K562 (cell line): ENCODE measurements around the gene LEAP2. TPM values are rescaled to one million over a fixed set of nuclear protein-coding genes. Genes with fewer than 3 reads are reported as not detected.

Source experiments
- ARID2 ChIP-seq: fragments of 450-650 bp; IDR thresholded peaks from 2 replicates; pipeline ENCODE4 v1.6.1; 2017; ENCODE audit warnings: antibody characterized with exemption, mild to moderate bottlenecking
- EP300 ChIP-seq: IDR thresholded peaks from 2 replicates; pipeline ENCODE4 v1.6.1; 2012; ENCODE audit warnings: low read length, improper control_type of control experiment
- EP400 ChIP-seq: fragments of 450-650 bp; IDR thresholded peaks from 2 replicates; pipeline ENCODE4 v1.6.1; 2017; ENCODE audit warnings: antibody characterized with exemption, mild to moderate bottlenecking, moderate library complexity
- FOXP1 ChIP-seq: sonication (generic); formaldehyde crosslinking; IDR thresholded peaks from 2 replicates; pipeline ENCODE4 v1.8.0; 2022; ENCODE audit warnings: mild to moderate bottlenecking, missing genetic modification reagents
- MYBL2 ChIP-seq, 2 experiments: fragments of 450-650 bp in 1 of 2; sonication (generic) in 1 of 2; formaldehyde crosslinking in 1 of 2; IDR thresholded peaks; 2 replicates each; pipeline versions ENCODE4 v1.6.1 to v1.8.1; 2017 to 2022; ENCODE audit warnings: borderline replicate concordance in 1 of 2, inconsistent platforms in 1 of 2, low read depth in 1 of 2, mild to moderate bottlenecking in 1 of 2, missing genetic modification reagents in 1 of 2, moderate library complexity in 1 of 2
- POLR2AphosphoS2 ChIP-seq: IDR thresholded peaks from 2 replicates; pipeline ENCODE4 v1.6.1; 2012; ENCODE audit warnings: low read length, improper control_type of control experiment
- TCF3 ChIP-seq: sonication (generic); formaldehyde crosslinking; IDR thresholded peaks from 2 replicates; pipeline ENCODE4 v1.4.0; 2020; ENCODE audit warnings: mild to moderate bottlenecking, missing genetic modification reagents
- ZNF584 ChIP-seq: fragments of 200-800 bp; sonication (Bioruptor generic); IDR thresholded peaks from 2 replicates; pipeline ENCODE4 v1.6.1; 2016; ENCODE audit warnings: low read depth, mild to moderate bottlenecking, missing genetic modification characterization, missing compliant biosample characterization
- ZNF77 ChIP-seq: fragments of 250-450 bp; sonication (Bioruptor Pico); IDR thresholded peaks from 2 replicates; pipeline ENCODE4 v1.5.0; 2020
- ZNF785 ChIP-seq: fragments of 250-450 bp; sonication (Bioruptor Pico); IDR thresholded peaks from 2 replicates; pipeline ENCODE4 v1.4.0; 2020; ENCODE audit warnings: mild to moderate bottlenecking
- ZSCAN32 ChIP-seq: fragments of 450-650 bp; formaldehyde crosslinking; IDR thresholded peaks from 2 replicates; pipeline ENCODE4 v1.4.0; 2020; ENCODE audit warnings: mild to moderate bottlenecking, moderate library complexity
- polyA plus RNA-seq, 8 experiments: library from polyadenylated mRNA; depleted of rRNA in 4 of 8; stranded (reverse) in 5 of 8; unstranded in 3 of 8; fragments of >200 nt; fragmentation: Nextera tagmentation in 2 of 8; fragmentation: Illumina TruSeq in 1 of 8; extraction: Ambion mirVana in 2 of 8; extraction: Trizol in 1 of 8; gene quantifications; 2 replicates each; pipeline versions ENCODE4 v1.2.1 to v1.2.3, GENCODE V29; 2011 to 2014; ENCODE audit warnings: inconsistent platforms in 1 of 8, missing spikeins in 1 of 8
- total RNA-seq, 7 experiments: library from RNA; depleted of rRNA in 6 of 7; stranded (reverse); fragments of >200 nt in 6 of 7; fragmentation: Illumina TruSeq in 2 of 7; extraction: Trizol in 2 of 7; gene quantifications; 2 replicates each; pipeline versions ENCODE4 v1.2.1 to v1.2.3, GENCODE V29; 2011 to 2021; ENCODE audit warnings: low replicate concordance in 1 of 7
- TF ChIP-seq, protein P1 (sequence below): fragments of 250-450 bp; sonication (Bioruptor Pico); IDR thresholded peaks from 2 replicates; pipeline ENCODE4 v1.5.0; 2021; ENCODE audit warnings: mild to moderate bottlenecking, borderline replicate concordance
- TF ChIP-seq, protein P2 (sequence below): sonication (generic); formaldehyde crosslinking; IDR thresholded peaks from 2 replicates; pipeline ENCODE4 v1.5.0; 2020; ENCODE audit warnings: missing genetic modification reagents
- TF ChIP-seq, protein P3 (sequence below), 3 experiments: IDR thresholded peaks in 2 of 3; conservative IDR thresholded peaks in 1 of 3; 2 replicates each; pipeline ENCODE4 v1.5.1; 2011 to 2012; ENCODE audit warnings: low read length in 3 of 3, mild to moderate bottlenecking in 3 of 3, control low read depth in 2 of 3, improper control_type of control experiment in 1 of 3, inconsistent platforms in 1 of 3, low read depth in 1 of 3, mixed read lengths in 1 of 3, moderate library complexity in 1 of 3; ENCODE audit not compliant: insufficient read depth in 2 of 3
- TF ChIP-seq, protein P4 (sequence below): fragments of 450-650 bp; IDR thresholded peaks from 2 replicates; pipeline ENCODE4 v1.6.1; 2018; ENCODE audit not compliant: partially characterized antibody

The LEAP2 gene
- total and polyA plus RNA-seq, 9 of the 15 experiments (the other 6 are each of a cell fraction or from before 2014, with no cell fraction given): 1.1 to 5.6 (median 2.5) TPM

DNA sequence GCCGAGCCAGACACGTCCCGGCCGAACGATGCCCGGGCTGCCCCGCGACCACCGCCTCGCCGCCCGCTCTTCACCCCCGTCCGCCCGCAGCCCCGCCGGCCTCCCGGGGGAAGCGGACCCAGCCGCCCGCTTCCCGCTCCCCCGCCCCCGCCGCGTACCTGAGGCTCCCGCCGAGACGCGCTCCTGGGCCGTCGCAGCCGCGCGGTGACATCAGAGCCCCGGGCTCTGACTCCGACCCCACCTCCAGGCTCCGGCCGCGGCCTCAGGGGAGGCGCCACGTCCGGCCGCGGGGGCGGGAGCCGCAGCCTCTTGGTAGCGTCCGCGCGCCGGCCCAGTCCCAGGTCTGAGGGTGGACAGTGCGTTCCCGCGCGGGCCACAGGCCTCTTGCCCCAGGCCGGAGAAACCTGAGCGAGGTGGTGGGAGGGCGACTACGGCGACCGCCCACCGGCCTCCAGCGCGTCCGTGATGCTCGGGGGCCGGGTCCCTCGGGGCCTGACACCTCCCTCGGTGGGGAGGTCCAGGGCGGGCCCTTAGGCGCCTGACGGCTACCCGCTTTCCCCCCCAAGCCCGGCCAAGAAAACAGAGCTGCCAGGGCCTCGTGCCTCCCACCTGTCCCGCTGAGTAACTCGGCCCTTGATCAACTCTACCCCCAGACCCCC is 42.9 kb upstream of the LEAP2 start, which contains the start of gene SHROOM1 (continued):
- TF ChIP-seq, protein P1, sequence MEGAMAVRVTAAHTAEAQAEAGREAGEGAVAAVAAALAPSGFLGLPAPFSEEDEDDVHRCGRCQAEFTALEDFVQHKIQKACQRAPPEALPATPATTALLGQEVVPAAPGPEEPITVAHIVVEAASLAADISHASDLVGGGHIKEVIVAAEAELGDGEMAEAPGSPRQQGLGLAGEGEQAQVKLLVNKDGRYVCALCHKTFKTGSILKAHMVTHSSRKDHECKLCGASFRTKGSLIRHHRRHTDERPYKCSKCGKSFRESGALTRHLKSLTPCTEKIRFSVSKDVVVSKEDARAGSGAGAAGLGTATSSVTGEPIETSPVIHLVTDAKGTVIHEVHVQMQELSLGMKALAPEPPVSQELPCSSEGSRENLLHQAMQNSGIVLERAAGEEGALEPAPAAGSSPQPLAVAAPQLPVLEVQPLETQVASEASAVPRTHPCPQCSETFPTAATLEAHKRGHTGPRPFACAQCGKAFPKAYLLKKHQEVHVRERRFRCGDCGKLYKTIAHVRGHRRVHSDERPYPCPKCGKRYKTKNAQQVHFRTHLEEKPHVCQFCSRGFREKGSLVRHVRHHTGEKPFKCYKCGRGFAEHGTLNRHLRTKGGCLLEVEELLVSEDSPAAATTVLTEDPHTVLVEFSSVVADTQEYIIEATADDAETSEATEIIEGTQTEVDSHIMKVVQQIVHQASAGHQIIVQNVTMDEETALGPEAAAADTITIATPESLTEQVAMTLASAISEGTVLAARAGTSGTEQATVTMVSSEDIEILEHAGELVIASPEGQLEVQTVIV (CRISPR knock-in tag): no peak
- no peak for TF ChIP-seq TCF3 (CRISPR knock-in tag)
- no peak for TF ChIP-seq ZNF77
- TF ChIP-seq MYBL2 (IDR thresholded peaks at IDR 0.05; ENCODE audit: low read depth): no peak
- no peak for TF ChIP-seq MYBL2 (CRISPR knock-in tag; IDR thresholded peaks at IDR 0.05; ENCODE audit: borderline replicate concordance)
- TF ChIP-seq, protein P2, sequence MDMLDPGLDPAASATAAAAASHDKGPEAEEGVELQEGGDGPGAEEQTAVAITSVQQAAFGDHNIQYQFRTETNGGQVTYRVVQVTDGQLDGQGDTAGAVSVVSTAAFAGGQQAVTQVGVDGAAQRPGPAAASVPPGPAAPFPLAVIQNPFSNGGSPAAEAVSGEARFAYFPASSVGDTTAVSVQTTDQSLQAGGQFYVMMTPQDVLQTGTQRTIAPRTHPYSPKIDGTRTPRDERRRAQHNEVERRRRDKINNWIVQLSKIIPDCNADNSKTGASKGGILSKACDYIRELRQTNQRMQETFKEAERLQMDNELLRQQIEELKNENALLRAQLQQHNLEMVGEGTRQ (CRISPR knock-in tag): no peak
- TF ChIP-seq ZNF785 (CRISPR knock-in tag): no peak
- TF ChIP-seq POLR2AphosphoS2: no peak
- TF ChIP-seq, protein P3, sequence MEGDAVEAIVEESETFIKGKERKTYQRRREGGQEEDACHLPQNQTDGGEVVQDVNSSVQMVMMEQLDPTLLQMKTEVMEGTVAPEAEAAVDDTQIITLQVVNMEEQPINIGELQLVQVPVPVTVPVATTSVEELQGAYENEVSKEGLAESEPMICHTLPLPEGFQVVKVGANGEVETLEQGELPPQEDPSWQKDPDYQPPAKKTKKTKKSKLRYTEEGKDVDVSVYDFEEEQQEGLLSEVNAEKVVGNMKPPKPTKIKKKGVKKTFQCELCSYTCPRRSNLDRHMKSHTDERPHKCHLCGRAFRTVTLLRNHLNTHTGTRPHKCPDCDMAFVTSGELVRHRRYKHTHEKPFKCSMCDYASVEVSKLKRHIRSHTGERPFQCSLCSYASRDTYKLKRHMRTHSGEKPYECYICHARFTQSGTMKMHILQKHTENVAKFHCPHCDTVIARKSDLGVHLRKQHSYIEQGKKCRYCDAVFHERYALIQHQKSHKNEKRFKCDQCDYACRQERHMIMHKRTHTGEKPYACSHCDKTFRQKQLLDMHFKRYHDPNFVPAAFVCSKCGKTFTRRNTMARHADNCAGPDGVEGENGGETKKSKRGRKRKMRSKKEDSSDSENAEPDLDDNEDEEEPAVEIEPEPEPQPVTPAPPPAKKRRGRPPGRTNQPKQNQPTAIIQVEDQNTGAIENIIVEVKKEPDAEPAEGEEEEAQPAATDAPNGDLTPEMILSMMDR (IDR thresholded peaks at IDR 0.05 in 2 of 3, conservative IDR thresholded peaks at IDR 0.05 in 1 of 3; ENCODE audit: insufficient read depth in 2 of 3, low read depth in 1 of 3, low read length in 3 of 3): no peak; a peak in 1 of 6 replicates
- TF ChIP-seq ARID2: no peak
- no peak for TF ChIP-seq ZSCAN32 (CRISPR knock-in tag)
- TF ChIP-seq, protein P4, sequence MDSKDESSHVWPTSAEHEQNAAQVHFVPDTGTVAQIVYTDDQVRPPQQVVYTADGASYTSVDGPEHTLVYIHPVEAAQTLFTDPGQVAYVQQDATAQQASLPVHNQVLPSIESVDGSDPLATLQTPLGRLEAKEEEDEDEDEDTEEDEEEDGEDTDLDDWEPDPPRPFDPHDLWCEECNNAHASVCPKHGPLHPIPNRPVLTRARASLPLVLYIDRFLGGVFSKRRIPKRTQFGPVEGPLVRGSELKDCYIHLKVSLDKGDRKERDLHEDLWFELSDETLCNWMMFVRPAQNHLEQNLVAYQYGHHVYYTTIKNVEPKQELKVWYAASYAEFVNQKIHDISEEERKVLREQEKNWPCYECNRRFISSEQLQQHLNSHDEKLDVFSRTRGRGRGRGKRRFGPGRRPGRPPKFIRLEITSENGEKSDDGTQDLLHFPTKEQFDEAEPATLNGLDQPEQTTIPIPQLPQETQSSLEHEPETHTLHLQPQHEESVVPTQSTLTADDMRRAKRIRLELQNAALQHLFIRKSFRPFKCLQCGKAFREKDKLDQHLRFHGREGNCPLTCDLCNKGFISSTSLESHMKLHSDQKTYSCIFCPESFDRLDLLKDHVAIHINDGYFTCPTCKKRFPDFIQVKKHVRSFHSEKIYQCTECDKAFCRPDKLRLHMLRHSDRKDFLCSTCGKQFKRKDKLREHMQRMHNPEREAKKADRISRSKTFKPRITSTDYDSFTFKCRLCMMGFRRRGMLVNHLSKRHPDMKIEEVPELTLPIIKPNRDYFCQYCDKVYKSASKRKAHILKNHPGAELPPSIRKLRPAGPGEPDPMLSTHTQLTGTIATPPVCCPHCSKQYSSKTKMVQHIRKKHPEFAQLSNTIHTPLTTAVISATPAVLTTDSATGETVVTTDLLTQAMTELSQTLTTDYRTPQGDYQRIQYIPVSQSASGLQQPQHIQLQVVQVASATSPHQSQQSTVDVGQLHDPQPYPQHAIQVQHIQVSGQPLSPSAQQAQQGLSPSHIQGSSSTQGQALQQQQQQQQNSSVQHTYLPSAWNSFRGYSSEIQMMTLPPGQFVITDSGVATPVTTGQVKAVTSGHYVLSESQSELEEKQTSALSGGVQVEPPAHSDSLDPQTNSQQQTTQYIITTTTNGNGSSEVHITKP: peak; percentile 97
- peak; percentile 54; the same call in 1 of the 2 replicates for TF ChIP-seq EP400
- TF ChIP-seq EP300: no peak
- TF ChIP-seq ZNF584 (CRISPR knock-in tag): no peak
- TF ChIP-seq FOXP1 (CRISPR knock-in tag): peak; percentile 58; the same call in 1 of the 2 replicates
